ENCODE data around the gene TPCN1. TPM values are rescaled to one million over a fixed set of nuclear protein-coding genes. Genes with fewer than 3 reads are reported as not detected.

Gene TPCN1
- total RNA-seq, 1 donor from 2014 or later = 56.3 TPM

- intact Hi-C loops (cut with DNase I) = no loop called here
- no peak for DNase-seq (ENCODE audit: low spot score in 2 of 2)
- peaks cover 0 to 20% of the 10 kb centered on the region in 2 donors for H3K4me1 ChIP-seq
- no peaks in the 10 kb centered on the region for H3K27me3 ChIP-seq
- peak overlapping the region; percentile 12 to 78 for H3K27ac ChIP-seq
- no peaks in the 10 kb centered on the region for H3K9me3 ChIP-seq
- peaks cover 4 to 15% of the 10 kb centered on the region in 2 donors for H3K36me3 ChIP-seq
- TF ChIP-seq CTCF (IDR thresholded peaks at IDR 0.05) = no peak
- peak overlapping the region; percentile 68 to 86 for H3K4me3 ChIP-seq
These were observed 112.1 kb downstream of the TPCN1 start for GRCh38 chr12:113333418-113333750.

GRCh38 chr12:113333877-113334785 lies 112.9 kb downstream of the TPCN1 start:
- Histone ChIP-seq H3K4me3 (peak overlapping the region; percentile 68 to 86), H3K4me1 (peaks cover 0 to 20% of the 10 kb centered on the region in 2 donors), H3K36me3 (peaks cover 4 to 15% of the 10 kb centered on the region in 2 donors), H3K9me3 (no peaks in the 10 kb centered on the region), H3K27ac (peak overlapping the region; percentile 69 to 78), H3K27me3 (no peaks in the 10 kb centered on the region)
- no peak for DNase-seq (ENCODE audit: low spot score in 2 of 2)
- intact Hi-C loops (cut with DNase I) = loop anchor here (1.0 to 2.0 kb wide), 2 partner anchors 113 to 139 kb away; partner anchors contain the start of gene TPCN1
- no peak for TF ChIP-seq CTCF (IDR thresholded peaks at IDR 0.05)

GRCh38 chr12:113334786-113335539 lies 113.7 kb downstream of the TPCN1 start, which contains the start of gene SLC8B1:
SLC8B1 (minus strand) TSS chr12:113335109; CDS start chr12:113332878, 2,231 bp downstream.
- intact Hi-C loops (cut with DNase I) = loop anchor here (1.0 to 2.0 kb wide), 3 partner anchors 23 to 140 kb away; partner anchors contain the start of genes PLBD2 and TPCN1
- TF ChIP-seq CTCF (IDR thresholded peaks at IDR 0.05) = peak in 1 of 3 experiments; percentile 31

GRCh38 chr12:113339540-113339939 lies 118.3 kb downstream of the TPCN1 start:
- DNase-seq (ENCODE audit: low spot score in 2 of 2) = no peak
- no peak for TF ChIP-seq CTCF (IDR thresholded peaks at IDR 0.05)
- Histone ChIP-seq H3K4me3 (no peak overlapping the region), H3K36me3 (no peaks in the 10 kb centered on the region), H3K27ac (no peak overlapping the region), H3K27me3 (no peaks in the 10 kb centered on the region), H3K4me1 (peaks cover 0 to 6% of the 10 kb centered on the region in 2 donors), H3K9me3 (no peaks in the 10 kb centered on the region)
- intact Hi-C loops (cut with DNase I) = no loop called here

More at GRCh38 chr12:113334786-113335539, 113.7 kb downstream of the TPCN1 start, which contains the start of gene SLC8B1:
- Histone ChIP-seq H3K27me3 (no peaks in the 10 kb centered on the region), H3K36me3 (peaks cover 4 to 15% of the 10 kb centered on the region in 2 donors), H3K4me3 (peak within 1 kb of the TSS; percentile 68 to 86), H3K9me3 (no peaks in the 10 kb centered on the region), H3K4me1 (peaks cover 0 to 20% of the 10 kb centered on the region in 2 donors), H3K27ac (peak within 1 kb of the TSS; percentile 69 to 78)
- DNase-seq (ENCODE audit: low spot score in 2 of 2) = peak; percentile 47 to 94

GRCh38 chr12:113340061-113340460 lies 118.8 kb downstream of the TPCN1 start:
- Histone ChIP-seq H3K4me3 (no peak overlapping the region), H3K27me3 (no peaks in the 10 kb centered on the region), H3K9me3 (no peaks in the 10 kb centered on the region), H3K4me1 (peaks cover 0 to 6% of the 10 kb centered on the region in 2 donors), H3K36me3 (no peaks in the 10 kb centered on the region), H3K27ac (no peak overlapping the region)
- intact Hi-C loops (cut with DNase I) = no loop called here
- DNase-seq (ENCODE audit: low spot score in 2 of 2) = no peak
- no peak for TF ChIP-seq CTCF (IDR thresholded peaks at IDR 0.05)

Measured in ascending aorta (tissue), 2 donors.